Gastrocnemius medialis (tissue), 4 donors: ENCODE results near the gene EXOG. TPM values are rescaled to one million over a fixed set of nuclear protein-coding genes. Genes with fewer than 3 reads are reported as not detected.

Experiments
- ATAC-seq, 2 donors: fragments of 150-250 bp; one replicate each; pipeline ENCODE4 v1.9.1; 2016
- DNase-seq, 2 donors: peaks; one replicate each; pipeline ENCODE4 v3.0.0-alpha.2; 2019
- H3K27ac ChIP-seq, 4 donors: fragments of 200-600 bp; sonication (generic); 1 replicate in 1 of 4; 2 replicates in 3 of 4; pipeline ENCODE4 v1.5.1; 2016 to 2018; ENCODE audit warnings: mild to moderate bottlenecking in 2 of 4, moderate library complexity in 1 of 4
- H3K27me3 ChIP-seq, 3 donors: fragments of 200-600 bp; sonication (generic) in 2 of 3; 1 replicate in 1 of 3; 2 replicates in 2 of 3; pipeline versions ENCODE4 v1.5.1 to v1.6.0; 2016 to 2019; ENCODE audit warnings: mild to moderate bottlenecking in 1 of 3, moderate library complexity in 1 of 3
- H3K36me3 ChIP-seq, 2 donors: fragments of 200-600 bp; sonication (generic) in 1 of 2; one replicate each; pipeline ENCODE4 v1.5.1; 2017 to 2018
- H3K4me1 ChIP-seq, 2 donors: fragments of 200-600 bp; sonication (generic) in 1 of 2; one replicate each; pipeline ENCODE4 v1.5.1; 2016 to 2017; ENCODE audit warnings: mild to moderate bottlenecking in 2 of 2
- H3K4me3 ChIP-seq, 4 donors: fragments of 200-600 bp; sonication (generic) in 3 of 4; 1 replicate in 1 of 4; 2 replicates in 3 of 4; pipeline ENCODE4 v1.5.1; 2016 to 2019; ENCODE audit warnings: mild to moderate bottlenecking in 2 of 4
- H3K9me3 ChIP-seq, 3 donors: fragments of 200-600 bp; sonication (generic) in 2 of 3; 1 replicate in 1 of 3; 2 replicates in 2 of 3; pipeline ENCODE4 v1.5.1; 2016 to 2019
- CTCF ChIP-seq, 5 experiments: fragments of 450-650 bp in 3 of 5; fragments of 200-600 bp in 2 of 5; sonication (generic) in 2 of 5; IDR thresholded peaks in 4 of 5; conservative IDR thresholded peaks in 1 of 5; 1 replicate in 4 of 5; 2 replicates in 1 of 5; pipeline ENCODE4 v1.5.1; 2016 to 2019; ENCODE audit warnings: antibody characterized with exemption in 5 of 5, mild to moderate bottlenecking in 3 of 5, moderate library complexity in 3 of 5
- POLR2A ChIP-seq, 2 donors: fragments of 450-650 bp; IDR thresholded peaks; one replicate each; pipeline ENCODE4 v1.6.1; 2017; ENCODE audit warnings: antibody characterized with exemption in 2 of 2, mild to moderate bottlenecking in 2 of 2, moderate library complexity in 2 of 2
- in situ Hi-C, 4 donors: fragments of 200-750 bp; cut with MboI; loops; one replicate each; pipeline versions ENCODE4 v1.15.0 to v1.8.0; 2017; ENCODE audit warnings: low sequenced_read_pairs in 4 of 4
- intact Hi-C: fragments of 100-400 bp; cut with DNase I; formaldehyde crosslinking; loops from one replicate; pipeline ENCODE4 v1.15.1; 2023; ENCODE audit warnings: low total_unique reads
- total RNA-seq, 4 donors: library from RNA; depleted of rRNA; stranded (reverse); fragments of >200 nt; gene quantifications; one replicate each; pipeline versions ENCODE4 v1.1.0 to v1.2.3, GENCODE V29; 2016

The EXOG gene
- total RNA-seq, 4 donors from 2014 or later: 1.6 to 6.5 (median 2.2) TPM

- H3K27ac ChIP-seq: no peak overlapping the region
- no peaks in the 10 kb centered on the region for H3K36me3 ChIP-seq
- no peaks in the 10 kb centered on the region for H3K9me3 ChIP-seq
- intact Hi-C loops: no loop called here
- in situ Hi-C loops: loop anchor here in 1 of 4 donors (25.0 kb wide), 1 partner anchor 464 kb away; no protein-coding TSS in a partner anchor
- peaks cover 0 to 8% of the 10 kb centered on the region in 2 donors for H3K4me1 ChIP-seq
- ATAC-seq (no peak), DNase-seq (no peak)
- no peak overlapping the region for H3K4me3 ChIP-seq
- no peaks in the 10 kb centered on the region for H3K27me3 ChIP-seq
- TF ChIP-seq POLR2A (IDR thresholded peaks at IDR 0.05) (no peak), CTCF (IDR thresholded peaks at IDR 0.05 in 4 of 5, conservative IDR thresholded peaks at IDR 0.05 in 1 of 5) (no peak)
Measured at GRCh38 chr3:38548154-38548931, 52.2 kb downstream of the EXOG start.

- no peak overlapping the region for H3K27ac ChIP-seq
- DNase-seq: no peak
Measured at GRCh38 chr3:38549082-38549481, 52.9 kb downstream of the EXOG start.

GRCh38 chr3:38549486-38549885 is 53.3 kb downstream of the EXOG start:
- Histone ChIP-seq H3K9me3 (no peaks in the 10 kb centered on the region), H3K27me3 (no peaks in the 10 kb centered on the region), H3K4me3 (no peak overlapping the region), H3K4me1 (no peaks in the 10 kb centered on the region), H3K36me3 (no peaks in the 10 kb centered on the region), H3K27ac (no peak overlapping the region)
- no peak for ATAC-seq
- in situ Hi-C loops (loop anchor here in 1 of 4 donors (25.0 kb wide), 1 partner anchor 463 kb away; no protein-coding TSS in a partner anchor), intact Hi-C loops (no loop called here)
- DNase-seq: no peak
- TF ChIP-seq CTCF (IDR thresholded peaks at IDR 0.05 in 4 of 5, conservative IDR thresholded peaks at IDR 0.05 in 1 of 5): no peak
- TF ChIP-seq POLR2A (IDR thresholded peaks at IDR 0.05): no peak

More at GRCh38 chr3:38549082-38549481, 52.9 kb downstream of the EXOG start:
- Histone ChIP-seq H3K4me3 (no peak overlapping the region), H3K27me3 (no peaks in the 10 kb centered on the region), H3K9me3 (no peaks in the 10 kb centered on the region), H3K4me1 (peaks cover 0 to under 1% of the 10 kb centered on the region in 2 donors), H3K36me3 (no peaks in the 10 kb centered on the region)
- TF ChIP-seq CTCF (IDR thresholded peaks at IDR 0.05 in 4 of 5, conservative IDR thresholded peaks at IDR 0.05 in 1 of 5) (no peak), POLR2A (IDR thresholded peaks at IDR 0.05) (no peak)
- intact Hi-C loops (no loop called here), in situ Hi-C loops (loop anchor here in 1 of 4 donors (25.0 kb wide), 1 partner anchor 463 kb away; no protein-coding TSS in a partner anchor)
- no peak for ATAC-seq

DNA sequence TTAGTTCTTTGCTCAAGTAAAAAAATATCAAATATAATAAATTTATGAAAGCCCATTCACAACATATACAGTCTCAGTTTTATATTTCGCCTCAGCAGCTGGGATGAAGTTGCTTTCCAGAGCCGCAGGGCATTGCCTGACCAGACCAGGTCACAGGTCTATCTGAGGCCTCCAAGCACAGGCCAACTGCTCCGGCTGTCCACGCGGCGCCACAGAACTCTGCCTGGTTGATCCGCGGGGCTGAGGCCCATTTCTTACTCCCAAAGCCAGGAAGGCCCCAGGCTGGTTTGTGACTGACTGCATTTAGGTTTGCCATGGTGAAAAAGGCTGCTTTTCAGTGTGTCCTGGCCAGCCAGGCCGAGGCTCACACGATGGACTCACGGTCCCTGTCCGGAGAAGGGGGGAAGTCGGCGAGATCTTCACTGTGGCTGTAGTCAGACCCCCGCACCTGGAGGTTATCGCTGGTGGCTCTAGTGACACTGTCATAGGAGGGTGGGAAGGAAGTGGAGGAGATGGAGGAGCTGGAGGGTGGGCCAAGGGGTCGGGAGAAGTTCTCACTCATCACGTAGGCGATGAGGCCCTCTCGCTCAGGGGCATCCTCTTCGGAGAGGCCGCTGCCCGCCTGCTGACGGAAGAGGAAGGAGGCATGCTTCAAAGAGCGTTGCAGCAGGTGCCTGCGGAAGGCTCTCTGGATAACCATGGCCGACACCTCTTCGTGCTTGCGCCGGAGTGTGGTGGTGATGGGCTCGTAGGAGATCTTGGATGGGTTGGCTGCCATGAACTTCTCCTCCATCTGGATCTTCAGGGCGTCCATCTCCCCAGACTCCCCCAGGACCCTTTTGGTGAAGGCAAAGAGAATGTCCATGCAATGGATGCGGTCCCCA is 54.1 kb downstream of the EXOG start:
- DNase-seq (no peak), ATAC-seq (no peak)
- no peaks in the 10 kb centered on the region for H3K4me1 ChIP-seq
- no peaks in the 10 kb centered on the region for H3K36me3 ChIP-seq
- H3K9me3 ChIP-seq: no peaks in the 10 kb centered on the region
- in situ Hi-C loops (loop anchor here in 1 of 4 donors (25.0 kb wide), 1 partner anchor 462 kb away; no protein-coding TSS in a partner anchor), intact Hi-C loops (no loop called here)
- no peak overlapping the region for H3K4me3 ChIP-seq
- TF ChIP-seq CTCF (IDR thresholded peaks at IDR 0.05 in 4 of 5, conservative IDR thresholded peaks at IDR 0.05 in 1 of 5) (no peak), POLR2A (IDR thresholded peaks at IDR 0.05) (no peak)
- H3K27ac ChIP-seq: no peak overlapping the region
- no peaks in the 10 kb centered on the region for H3K27me3 ChIP-seq
